GM23338 (cell line): ENCODE data around the gene ZNF469. TPM values are rescaled to one million over a fixed set of nuclear protein-coding genes. Genes with fewer than 3 reads are reported as not detected.

Experiments used
- ATAC-seq: fragments of 200-7000 bp; cut with Tn5 transposase; 3 replicates; pipeline ENCODE4 v1.9.1; 2020
- DNase-seq: peaks from one replicate; pipeline ENCODE4 v3.0.0-alpha.2; 2015; ENCODE audit warnings: low spot score
- H2AFZ ChIP-seq: fragments of 200-600 bp; sonication (generic); 2 replicates; pipeline ENCODE4 v1.8.0; 2016; ENCODE audit warnings: antibody characterized with exemption, mild to moderate bottlenecking, moderate library complexity
- H3F3A ChIP-seq: fragments of 200-600 bp; sonication (generic); replicated peaks from 2 replicates; pipeline ENCODE4 v1.8.0; 2017; ENCODE audit warnings: antibody characterized with exemption, mixed run types, low read depth
- H3K27ac ChIP-seq: fragments of 200-600 bp; sonication (generic); 2 replicates; pipeline ENCODE4 v1.6.1; 2016; ENCODE audit warnings: low read depth
- H3K27me3 ChIP-seq: fragments of 200-600 bp; sonication (generic); 2 replicates; pipeline ENCODE4 v1.8.0; 2016; ENCODE audit warnings: mild to moderate bottlenecking, mixed run types, moderate library complexity; ENCODE audit not compliant: insufficient read depth
- H3K36me3 ChIP-seq: fragments of 200-600 bp; sonication (generic); 2 replicates; pipeline ENCODE4 v1.8.0; 2016; ENCODE audit warnings: mild to moderate bottlenecking; ENCODE audit not compliant: insufficient read depth
- H3K4me1 ChIP-seq: fragments of 200-600 bp; sonication (generic); 2 replicates; pipeline ENCODE4 v1.8.0; 2016; ENCODE audit warnings: mild to moderate bottlenecking, moderate library complexity; ENCODE audit not compliant: insufficient read depth
- H3K4me2 ChIP-seq: fragments of 200-600 bp; sonication (generic); 2 replicates; pipeline ENCODE4 v1.7.1; 2017; ENCODE audit warnings: mixed run types
- H3K4me3 ChIP-seq: fragments of 200-600 bp; sonication (generic); 2 replicates; pipeline ENCODE4 v1.6.1; 2016; ENCODE audit warnings: mixed run types
- H3K79me2 ChIP-seq: fragments of 200-600 bp; sonication (generic); replicated peaks from 2 replicates; pipeline ENCODE4 v1.8.0; 2017; ENCODE audit warnings: mild to moderate bottlenecking; ENCODE audit not compliant: insufficient read depth
- H3K9me2 ChIP-seq: fragments of 200-600 bp; sonication (generic); 2 replicates; pipeline ENCODE4 v1.8.0; 2017; ENCODE audit not compliant: insufficient read depth
- H4K20me1 ChIP-seq: fragments of 200-600 bp; sonication (generic); replicated peaks from 2 replicates; pipeline ENCODE4 v1.8.0; 2017; ENCODE audit warnings: mild to moderate bottlenecking; ENCODE audit not compliant: insufficient read depth
- H3K27ac Mint-ChIP-seq: 2 replicates; pipeline ENCODE4 v1.8.0; 2020; ENCODE audit warnings: inconsistent platforms, mild to moderate bottlenecking, moderate library complexity, mixed read lengths
- H3K27me3 Mint-ChIP-seq: 3 replicates; pipeline ENCODE4 v1.8.0; 2022; ENCODE audit warnings: low read depth, mild to moderate bottlenecking, moderate library complexity, mixed read lengths, inconsistent platforms; ENCODE audit not compliant: insufficient read depth, poor library complexity
- H3K36me3 Mint-ChIP-seq: 3 replicates; pipeline ENCODE4 v1.8.0; 2021; ENCODE audit warnings: low read depth, mild to moderate bottlenecking, inconsistent platforms, moderate library complexity, mixed read lengths
- H3K4me1 Mint-ChIP-seq: 3 replicates; pipeline ENCODE4 v1.8.0; 2020; ENCODE audit warnings: mild to moderate bottlenecking, inconsistent platforms, mixed read lengths
- H3K4me3 Mint-ChIP-seq: 3 replicates; pipeline ENCODE4 v1.8.0; 2021; ENCODE audit warnings: moderate library complexity, mild to moderate bottlenecking, inconsistent platforms, mixed read lengths
- H3K9me3 Mint-ChIP-seq: 3 replicates; pipeline ENCODE4 v1.8.0; 2020; ENCODE audit warnings: moderate library complexity, mild to moderate bottlenecking, inconsistent platforms, mixed read lengths
- CREB1 ChIP-seq: fragments of 250-450 bp; sonication (Bioruptor Pico); IDR thresholded peaks from 2 replicates; pipeline ENCODE4 v1.5.0; 2020; ENCODE audit warnings: low read depth, mild to moderate bottlenecking, moderate library complexity
- EZH2 ChIP-seq: fragments of 200-600 bp; sonication (generic); IDR thresholded peaks from one replicate; pipeline ENCODE4 v1.8.0; 2017; ENCODE audit warnings: antibody characterized with exemption, mild to moderate bottlenecking, low read depth; ENCODE audit not compliant: unreplicated experiment
- EZH2phosphoT487 ChIP-seq: fragments of 200-600 bp; sonication (generic); IDR thresholded peaks from one replicate; pipeline ENCODE4 v1.8.1; 2018; ENCODE audit warnings: antibody characterized with exemption; ENCODE audit not compliant: unreplicated experiment
- JUNB ChIP-seq: IDR thresholded peaks from one replicate; pipeline ENCODE4 v1.6.1; 2016; ENCODE audit warnings: antibody characterized with exemption; ENCODE audit not compliant: unreplicated experiment
- NANOG ChIP-seq: IDR thresholded peaks from 2 replicates; pipeline ENCODE4 v1.6.1; 2016; ENCODE audit warnings: antibody characterized with exemption, borderline replicate concordance
- POLR2AphosphoS5 ChIP-seq: IDR thresholded peaks from 2 replicates; pipeline ENCODE4 v1.6.1; 2016; ENCODE audit warnings: antibody characterized with exemption, low read depth
- STAT1 ChIP-seq: IDR thresholded peaks from one replicate; pipeline ENCODE4 v1.6.1; 2016; ENCODE audit warnings: antibody characterized with exemption; ENCODE audit not compliant: unreplicated experiment
- ZNF114 ChIP-seq: fragments of 250-450 bp; sonication (Bioruptor Pico); IDR thresholded peaks from 2 replicates; pipeline ENCODE4 v1.5.0; 2020; ENCODE audit warnings: mild to moderate bottlenecking, moderate library complexity
- ZNF331 ChIP-seq: fragments of 250-450 bp; sonication (Bioruptor Pico); IDR thresholded peaks from 2 replicates; pipeline ENCODE4 v1.5.0; 2020; ENCODE audit warnings: low read depth, mild to moderate bottlenecking, moderate library complexity
- polyA plus RNA-seq: library from polyadenylated mRNA; unstranded; fragments of >200 nt; fragmentation: Nextera tagmentation; extraction: Ambion mirVana; gene quantifications from 2 replicates; pipeline ENCODE4 v1.2.1, GENCODE V29; 2016
- total RNA-seq: library from RNA; depleted of rRNA; stranded (reverse); fragments of >200 nt; shearing (Covaris generic); gene quantifications from 2 replicates; pipeline ENCODE4 v1.2.3, GENCODE V29; 2014
- TF ChIP-seq, protein P1 (sequence below): fragments of 250-450 bp; sonication (Bioruptor Pico); IDR thresholded peaks from 2 replicates; pipeline ENCODE4 v1.5.0; 2020; ENCODE audit warnings: mild to moderate bottlenecking, moderate library complexity
- TF ChIP-seq, protein P2 (sequence below): IDR thresholded peaks from one replicate; pipeline ENCODE4 v1.6.1; 2018; ENCODE audit warnings: antibody characterized with exemption; ENCODE audit not compliant: unreplicated experiment
- TF ChIP-seq, protein P3 (sequence below): IDR thresholded peaks from 2 replicates; pipeline ENCODE4 v1.6.1; 2016; ENCODE audit warnings: antibody characterized with exemption
- TF ChIP-seq, protein P4 (sequence below), 2 experiments: fragments of 200-600 bp in 1 of 2; sonication (generic) in 1 of 2; conservative IDR thresholded peaks; 2 replicates each; pipeline versions ENCODE4 v1.5.1 to v1.6.1; 2016 to 2017; ENCODE audit warnings: antibody characterized with exemption in 2 of 2, low read depth in 2 of 2, mild to moderate bottlenecking in 2 of 2, moderate library complexity in 1 of 2

The ZNF469 gene
- total and polyA plus RNA-seq, 2 experiments from 2014 or later, result 0.23 to 1.9 TPM

DNA sequence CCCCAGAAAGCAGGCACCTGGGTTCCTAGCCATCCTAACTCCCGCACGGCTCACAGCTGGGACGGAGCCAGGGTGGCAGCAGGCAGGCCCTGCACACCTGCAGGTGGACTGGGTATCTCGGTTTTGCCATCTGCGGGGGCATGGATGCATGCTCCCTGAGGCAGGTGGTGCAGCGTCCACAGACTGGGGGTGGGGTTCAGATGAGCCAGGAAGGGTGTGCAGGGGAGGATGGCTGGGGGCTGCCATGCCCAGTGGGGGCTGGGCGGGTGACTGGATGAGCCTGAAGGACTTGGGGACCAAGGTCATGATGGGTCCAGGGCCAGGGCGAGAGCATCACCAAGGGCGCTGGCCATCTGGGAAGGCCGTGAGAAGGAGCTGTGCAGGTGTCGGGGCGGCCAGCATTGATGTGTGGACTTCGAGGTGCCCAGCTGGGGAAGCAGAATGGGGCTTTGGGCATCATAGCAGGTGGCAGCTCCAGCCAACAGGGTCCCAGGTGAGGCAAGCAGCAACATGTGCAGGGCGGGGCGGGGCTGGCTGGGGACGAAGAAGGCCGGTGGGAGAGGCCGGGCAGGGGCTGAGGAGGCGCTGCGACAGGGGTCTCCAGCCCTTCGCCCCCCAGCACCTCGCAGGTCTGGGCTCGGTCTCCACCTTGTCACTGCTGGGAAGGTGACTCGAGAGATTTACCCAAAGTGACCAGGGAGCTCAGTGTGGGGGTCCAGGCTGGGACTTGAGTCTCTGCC is 41.0 kb upstream of the ZNF469 start:
- no peaks in the 10 kb centered on the region for H3K27me3 ChIP-seq
- no peaks in the 10 kb centered on the region for H3K36me3 ChIP-seq
- H3K27ac ChIP-seq, result no peak overlapping the region
- H3K4me1 Mint-ChIP-seq, result no peaks in the 10 kb centered on the region; the same call in 2 of the 3 replicates
- H3K79me2 ChIP-seq, result no peaks in the 10 kb centered on the region
- no peak for ATAC-seq
- no peak overlapping the region for H2AFZ ChIP-seq
- TF ChIP-seq JUNB, result no peak
- TF ChIP-seq STAT1, result no peak
- no peak for TF ChIP-seq POLR2AphosphoS5
- TF ChIP-seq, protein P1, sequence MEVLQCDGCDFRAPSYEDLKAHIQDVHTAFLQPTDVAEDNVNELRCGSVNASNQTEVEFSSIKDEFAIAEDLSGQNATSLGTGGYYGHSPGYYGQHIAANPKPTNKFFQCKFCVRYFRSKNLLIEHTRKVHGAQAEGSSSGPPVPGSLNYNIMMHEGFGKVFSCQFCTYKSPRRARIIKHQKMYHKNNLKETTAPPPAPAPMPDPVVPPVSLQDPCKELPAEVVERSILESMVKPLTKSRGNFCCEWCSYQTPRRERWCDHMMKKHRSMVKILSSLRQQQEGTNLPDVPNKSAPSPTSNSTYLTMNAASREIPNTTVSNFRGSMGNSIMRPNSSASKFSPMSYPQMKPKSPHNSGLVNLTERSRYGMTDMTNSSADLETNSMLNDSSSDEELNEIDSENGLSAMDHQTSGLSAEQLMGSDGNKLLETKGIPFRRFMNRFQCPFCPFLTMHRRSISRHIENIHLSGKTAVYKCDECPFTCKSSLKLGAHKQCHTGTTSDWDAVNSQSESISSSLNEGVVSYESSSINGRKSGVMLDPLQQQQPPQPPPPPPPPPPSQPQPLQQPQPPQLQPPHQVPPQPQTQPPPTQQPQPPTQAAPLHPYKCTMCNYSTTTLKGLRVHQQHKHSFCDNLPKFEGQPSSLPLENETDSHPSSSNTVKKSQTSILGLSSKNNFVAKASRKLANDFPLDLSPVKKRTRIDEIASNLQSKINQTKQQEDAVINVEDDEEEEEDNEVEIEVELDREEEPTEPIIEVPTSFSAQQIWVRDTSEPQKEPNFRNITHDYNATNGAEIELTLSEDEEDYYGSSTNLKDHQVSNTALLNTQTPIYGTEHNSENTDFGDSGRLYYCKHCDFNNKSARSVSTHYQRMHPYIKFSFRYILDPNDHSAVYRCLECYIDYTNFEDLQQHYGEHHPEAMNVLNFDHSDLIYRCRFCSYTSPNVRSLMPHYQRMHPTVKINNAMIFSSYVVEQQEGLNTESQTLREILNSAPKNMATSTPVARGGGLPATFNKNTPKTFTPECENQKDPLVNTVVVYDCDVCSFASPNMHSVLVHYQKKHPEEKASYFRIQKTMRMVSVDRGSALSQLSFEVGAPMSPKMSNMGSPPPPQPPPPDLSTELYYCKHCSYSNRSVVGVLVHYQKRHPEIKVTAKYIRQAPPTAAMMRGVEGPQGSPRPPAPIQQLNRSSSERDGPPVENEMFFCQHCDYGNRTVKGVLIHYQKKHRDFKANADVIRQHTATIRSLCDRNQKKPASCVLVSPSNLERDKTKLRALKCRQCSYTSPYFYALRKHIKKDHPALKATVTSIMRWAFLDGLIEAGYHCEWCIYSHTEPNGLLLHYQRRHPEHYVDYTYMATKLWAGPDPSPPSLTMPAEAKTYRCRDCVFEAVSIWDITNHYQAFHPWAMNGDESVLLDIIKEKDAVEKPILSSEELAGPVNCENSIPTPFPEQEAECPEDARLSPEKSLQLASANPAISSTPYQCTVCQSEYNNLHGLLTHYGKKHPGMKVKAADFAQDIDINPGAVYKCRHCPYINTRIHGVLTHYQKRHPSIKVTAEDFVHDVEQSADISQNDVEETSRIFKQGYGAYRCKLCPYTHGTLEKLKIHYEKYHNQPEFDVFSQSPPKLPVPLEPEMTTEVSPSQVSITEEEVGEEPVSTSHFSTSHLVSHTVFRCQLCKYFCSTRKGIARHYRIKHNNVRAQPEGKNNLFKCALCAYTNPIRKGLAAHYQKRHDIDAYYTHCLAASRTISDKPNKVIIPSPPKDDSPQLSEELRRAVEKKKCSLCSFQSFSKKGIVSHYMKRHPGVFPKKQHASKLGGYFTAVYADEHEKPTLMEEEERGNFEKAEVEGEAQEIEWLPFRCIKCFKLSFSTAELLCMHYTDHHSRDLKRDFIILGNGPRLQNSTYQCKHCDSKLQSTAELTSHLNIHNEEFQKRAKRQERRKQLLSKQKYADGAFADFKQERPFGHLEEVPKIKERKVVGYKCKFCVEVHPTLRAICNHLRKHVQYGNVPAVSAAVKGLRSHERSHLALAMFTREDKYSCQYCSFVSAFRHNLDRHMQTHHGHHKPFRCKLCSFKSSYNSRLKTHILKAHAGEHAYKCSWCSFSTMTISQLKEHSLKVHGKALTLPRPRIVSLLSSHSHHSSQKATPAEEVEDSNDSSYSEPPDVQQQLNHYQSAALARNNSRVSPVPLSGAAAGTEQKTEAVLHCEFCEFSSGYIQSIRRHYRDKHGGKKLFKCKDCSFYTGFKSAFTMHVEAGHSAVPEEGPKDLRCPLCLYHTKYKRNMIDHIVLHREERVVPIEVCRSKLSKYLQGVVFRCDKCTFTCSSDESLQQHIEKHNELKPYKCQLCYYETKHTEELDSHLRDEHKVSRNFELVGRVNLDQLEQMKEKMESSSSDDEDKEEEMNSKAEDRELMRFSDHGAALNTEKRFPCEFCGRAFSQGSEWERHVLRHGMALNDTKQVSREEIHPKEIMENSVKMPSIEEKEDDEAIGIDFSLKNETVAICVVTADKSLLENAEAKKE (CRISPR knock-in tag), result no peak
- no peak for TF ChIP-seq EZH2
- TF ChIP-seq NANOG, result no peak
- no peak for TF ChIP-seq ZNF114 (CRISPR knock-in tag)
- no peak for TF ChIP-seq EZH2phosphoT487
- no peak for TF ChIP-seq CREB1 (CRISPR knock-in tag)
- no peak for TF ChIP-seq ZNF331 (CRISPR knock-in tag)
- TF ChIP-seq, protein P2, sequence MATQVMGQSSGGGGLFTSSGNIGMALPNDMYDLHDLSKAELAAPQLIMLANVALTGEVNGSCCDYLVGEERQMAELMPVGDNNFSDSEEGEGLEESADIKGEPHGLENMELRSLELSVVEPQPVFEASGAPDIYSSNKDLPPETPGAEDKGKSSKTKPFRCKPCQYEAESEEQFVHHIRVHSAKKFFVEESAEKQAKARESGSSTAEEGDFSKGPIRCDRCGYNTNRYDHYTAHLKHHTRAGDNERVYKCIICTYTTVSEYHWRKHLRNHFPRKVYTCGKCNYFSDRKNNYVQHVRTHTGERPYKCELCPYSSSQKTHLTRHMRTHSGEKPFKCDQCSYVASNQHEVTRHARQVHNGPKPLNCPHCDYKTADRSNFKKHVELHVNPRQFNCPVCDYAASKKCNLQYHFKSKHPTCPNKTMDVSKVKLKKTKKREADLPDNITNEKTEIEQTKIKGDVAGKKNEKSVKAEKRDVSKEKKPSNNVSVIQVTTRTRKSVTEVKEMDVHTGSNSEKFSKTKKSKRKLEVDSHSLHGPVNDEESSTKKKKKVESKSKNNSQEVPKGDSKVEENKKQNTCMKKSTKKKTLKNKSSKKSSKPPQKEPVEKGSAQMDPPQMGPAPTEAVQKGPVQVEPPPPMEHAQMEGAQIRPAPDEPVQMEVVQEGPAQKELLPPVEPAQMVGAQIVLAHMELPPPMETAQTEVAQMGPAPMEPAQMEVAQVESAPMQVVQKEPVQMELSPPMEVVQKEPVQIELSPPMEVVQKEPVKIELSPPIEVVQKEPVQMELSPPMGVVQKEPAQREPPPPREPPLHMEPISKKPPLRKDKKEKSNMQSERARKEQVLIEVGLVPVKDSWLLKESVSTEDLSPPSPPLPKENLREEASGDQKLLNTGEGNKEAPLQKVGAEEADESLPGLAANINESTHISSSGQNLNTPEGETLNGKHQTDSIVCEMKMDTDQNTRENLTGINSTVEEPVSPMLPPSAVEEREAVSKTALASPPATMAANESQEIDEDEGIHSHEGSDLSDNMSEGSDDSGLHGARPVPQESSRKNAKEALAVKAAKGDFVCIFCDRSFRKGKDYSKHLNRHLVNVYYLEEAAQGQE, result no peak
- TF ChIP-seq, protein P3, sequence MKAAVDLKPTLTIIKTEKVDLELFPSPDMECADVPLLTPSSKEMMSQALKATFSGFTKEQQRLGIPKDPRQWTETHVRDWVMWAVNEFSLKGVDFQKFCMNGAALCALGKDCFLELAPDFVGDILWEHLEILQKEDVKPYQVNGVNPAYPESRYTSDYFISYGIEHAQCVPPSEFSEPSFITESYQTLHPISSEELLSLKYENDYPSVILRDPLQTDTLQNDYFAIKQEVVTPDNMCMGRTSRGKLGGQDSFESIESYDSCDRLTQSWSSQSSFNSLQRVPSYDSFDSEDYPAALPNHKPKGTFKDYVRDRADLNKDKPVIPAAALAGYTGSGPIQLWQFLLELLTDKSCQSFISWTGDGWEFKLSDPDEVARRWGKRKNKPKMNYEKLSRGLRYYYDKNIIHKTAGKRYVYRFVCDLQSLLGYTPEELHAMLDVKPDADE, result no peak
- TF ChIP-seq, protein P4, sequence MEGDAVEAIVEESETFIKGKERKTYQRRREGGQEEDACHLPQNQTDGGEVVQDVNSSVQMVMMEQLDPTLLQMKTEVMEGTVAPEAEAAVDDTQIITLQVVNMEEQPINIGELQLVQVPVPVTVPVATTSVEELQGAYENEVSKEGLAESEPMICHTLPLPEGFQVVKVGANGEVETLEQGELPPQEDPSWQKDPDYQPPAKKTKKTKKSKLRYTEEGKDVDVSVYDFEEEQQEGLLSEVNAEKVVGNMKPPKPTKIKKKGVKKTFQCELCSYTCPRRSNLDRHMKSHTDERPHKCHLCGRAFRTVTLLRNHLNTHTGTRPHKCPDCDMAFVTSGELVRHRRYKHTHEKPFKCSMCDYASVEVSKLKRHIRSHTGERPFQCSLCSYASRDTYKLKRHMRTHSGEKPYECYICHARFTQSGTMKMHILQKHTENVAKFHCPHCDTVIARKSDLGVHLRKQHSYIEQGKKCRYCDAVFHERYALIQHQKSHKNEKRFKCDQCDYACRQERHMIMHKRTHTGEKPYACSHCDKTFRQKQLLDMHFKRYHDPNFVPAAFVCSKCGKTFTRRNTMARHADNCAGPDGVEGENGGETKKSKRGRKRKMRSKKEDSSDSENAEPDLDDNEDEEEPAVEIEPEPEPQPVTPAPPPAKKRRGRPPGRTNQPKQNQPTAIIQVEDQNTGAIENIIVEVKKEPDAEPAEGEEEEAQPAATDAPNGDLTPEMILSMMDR (conservative IDR thresholded peaks at IDR 0.05; ENCODE audit: low read depth in 2 of 2), result no peak
- DNase-seq, result no peak
- no peaks in the 10 kb centered on the region for H3K9me2 ChIP-seq
- H3K4me2 ChIP-seq, result no peak overlapping the region
- no peak overlapping the region for H3K4me3 Mint-ChIP-seq
- peaks cover 18% of the 10 kb centered on the region for H3K9me3 Mint-ChIP-seq
- H3K36me3 Mint-ChIP-seq, result peaks cover 6% of the 10 kb centered on the region; the same call in 2 of the 3 replicates
- H3K27ac Mint-ChIP-seq, result no peak overlapping the region
- H3K4me3 ChIP-seq, result no peak overlapping the region
- no peaks in the 10 kb centered on the region for H3F3A ChIP-seq
- no peaks in the 10 kb centered on the region for H4K20me1 ChIP-seq
- H3K4me1 ChIP-seq, result no peaks in the 10 kb centered on the region
- peaks cover 4% of the 10 kb centered on the region for H3K27me3 Mint-ChIP-seq
